Measurements from ENCODE around the gene BRAT1. TPM values are rescaled to one million over a fixed set of nuclear protein-coding genes. Genes with fewer than 3 reads are reported as not detected.

Gene BRAT1
- total and polyA plus RNA-seq, 8 donors = 16.3 to 119 (median 27.4) TPM

- Histone ChIP-seq H3K27ac (peak overlapping the region in 3 of 5 donors; percentile 18 to 68 (median 57)), H3K4me3 (no peak overlapping the region), H3K36me3 (peaks cover 11 to 51% (median 40%) of the 10 kb centered on the region in 4 donors), H3K9me3 (no peaks in the 10 kb centered on the region), H3K4me1 (peaks cover 0 to 28% (median 8%) of the 10 kb centered on the region in 4 donors), H3K27me3 (no peaks in the 10 kb centered on the region)
- peak in 1 of 2 donors; percentile 30 for DNase-seq
- 46 to 78% (median 59%) methylated on average over 15 of the region's 15 CpGs for WGBS, 5 donors
- intact Hi-C loops (cut with DNase I; ENCODE audit: low total_unique reads) = no loop called here
- no peak for TF ChIP-seq EP300 (IDR thresholded peaks at IDR 0.05)
- TF ChIP-seq POLR2AphosphoS5 (IDR thresholded peaks at IDR 0.05) = no peak
- no peak for TF ChIP-seq POLR2A (IDR thresholded peaks at IDR 0.05)
- TF ChIP-seq CTCF (IDR thresholded peaks at IDR 0.05) = no peak
Measured at GRCh38 chr7:2571409-2571808, 16.1 kb upstream of the BRAT1 start.

GRCh38 chr7:2570021-2570420 is 14.7 kb upstream of the BRAT1 start:
- H3K9me3 ChIP-seq = no peaks in the 10 kb centered on the region
- H3K4me3 ChIP-seq = no peak overlapping the region
- no peaks in the 10 kb centered on the region for H3K27me3 ChIP-seq
- peaks cover 0 to 34% (median 8%) of the 10 kb centered on the region in 4 donors for H3K4me1 ChIP-seq
- peaks cover 11 to 37% (median 27%) of the 10 kb centered on the region in 4 donors for H3K36me3 ChIP-seq
- 69 to 74% (median 72%) methylated on average over 14 to 16 of the region's 16 CpGs for WGBS, 5 donors
- intact Hi-C loops (cut with DNase I; ENCODE audit: low total_unique reads) = no loop called here
- H3K27ac ChIP-seq = no peak overlapping the region
- no peak for TF ChIP-seq EP300 (IDR thresholded peaks at IDR 0.05)
- TF ChIP-seq POLR2A (IDR thresholded peaks at IDR 0.05) = no peak
- no peak for TF ChIP-seq CTCF (IDR thresholded peaks at IDR 0.05)
- TF ChIP-seq POLR2AphosphoS5 (IDR thresholded peaks at IDR 0.05) = no peak
- no peak for DNase-seq

GRCh38 chr7:2569421-2569820 is 14.1 kb upstream of the BRAT1 start:
- intact Hi-C loops (cut with DNase I; ENCODE audit: low total_unique reads) = loop anchor here (10.0 kb wide), 1 partner anchor 105 kb away; no protein-coding TSS in a partner anchor
- WGBS, 5 donors = 96 to 97% (median 96%) methylated on average over 14 of the region's 14 CpGs
- Histone ChIP-seq H3K4me3 (no peak overlapping the region), H3K27me3 (no peaks in the 10 kb centered on the region), H3K27ac (no peak overlapping the region), H3K4me1 (peaks cover 0 to 40% (median 8%) of the 10 kb centered on the region in 4 donors), H3K9me3 (no peaks in the 10 kb centered on the region), H3K36me3 (peaks cover 10 to 31% (median 21%) of the 10 kb centered on the region in 4 donors)
- no peak for DNase-seq
- TF ChIP-seq CTCF (IDR thresholded peaks at IDR 0.05) (no peak), EP300 (IDR thresholded peaks at IDR 0.05) (no peak), POLR2AphosphoS5 (IDR thresholded peaks at IDR 0.05) (no peak), POLR2A (IDR thresholded peaks at IDR 0.05) (no peak)

- no peak for TF ChIP-seq POLR2A (IDR thresholded peaks at IDR 0.05)
- TF ChIP-seq EP300 (IDR thresholded peaks at IDR 0.05) = no peak
- no peak for TF ChIP-seq CTCF (IDR thresholded peaks at IDR 0.05)
- no peak for TF ChIP-seq POLR2AphosphoS5 (IDR thresholded peaks at IDR 0.05)
- H3K4me3 ChIP-seq = no peak overlapping the region
- no peaks in the 10 kb centered on the region for H3K27me3 ChIP-seq
- no peaks in the 10 kb centered on the region for H3K9me3 ChIP-seq
- H3K4me1 ChIP-seq = peaks cover 0 to 40% (median 8%) of the 10 kb centered on the region in 4 donors
- no peak overlapping the region for H3K27ac ChIP-seq
- peaks cover 3 to 23% (median 14%) of the 10 kb centered on the region in 4 donors for H3K36me3 ChIP-seq
- intact Hi-C loops (cut with DNase I; ENCODE audit: low total_unique reads) = loop anchor here (10.0 kb wide), 1 partner anchor 104 kb away; no protein-coding TSS in a partner anchor
- 91 to 96% (median 94%) methylated on average over 24 of the region's 24 CpGs for WGBS, 5 donors
- no peak for DNase-seq
Measured at GRCh38 chr7:2568521-2569223, 13.3 kb upstream of the BRAT1 start.
